ENCODE data around the gene DDX25.

DDX25 gene

GRCh38 chr11:125883375-125883774 is 20.9 kb upstream of the DDX25 start:
- Histone ChIP-seq H3K4me3 (ENCODE audit: low read length) (no peak overlapping the region), H3K36me3 (ENCODE audit: control insufficient read depth, insufficient read depth, low read length) (no peaks in the 10 kb centered on the region), H3K9me3 (ENCODE audit: control insufficient read depth, insufficient read depth, low read length) (no peaks in the 10 kb centered on the region), H3K4me1 (ENCODE audit: control insufficient read depth, insufficient read depth, low read length) (no peaks in the 10 kb centered on the region), H3K27ac (ENCODE audit: low read length) (no peak overlapping the region), H3K27me3 (ENCODE audit: control insufficient read depth, insufficient read depth, low read length) (no peaks in the 10 kb centered on the region)
- no peak for DNase-seq (ENCODE audit: low read depth, low spot score)
- WGBS (ENCODE audit: insufficient coverage, insufficient read length): no CpG with 5 or more reads among the region's 8 CpGs

DNA sequence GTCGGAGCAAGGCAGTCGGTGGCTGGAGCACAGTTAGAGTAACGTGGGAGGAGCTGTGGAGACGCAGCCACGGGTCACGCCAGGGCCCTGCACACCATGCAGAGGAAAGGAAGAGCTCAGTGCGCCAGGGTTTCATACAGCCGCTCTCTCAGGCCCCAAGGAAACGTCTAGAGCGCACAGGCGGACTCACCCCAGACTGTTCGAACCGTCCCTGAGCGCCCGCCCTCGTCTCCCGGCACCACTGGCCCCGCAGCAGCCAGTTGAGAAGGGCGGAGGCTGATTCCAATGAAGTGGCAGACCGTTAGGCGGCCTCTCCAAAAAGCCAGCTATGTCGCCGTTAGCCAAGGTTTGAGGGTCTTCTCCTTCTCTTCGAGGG is 17.3 kb upstream of the DDX25 start:
- Histone ChIP-seq H3K4me3 (ENCODE audit: low read length) (no peak overlapping the region), H3K9me3 (ENCODE audit: control insufficient read depth, insufficient read depth, low read length) (no peaks in the 10 kb centered on the region), H3K4me1 (ENCODE audit: control insufficient read depth, insufficient read depth, low read length) (no peaks in the 10 kb centered on the region), H3K36me3 (ENCODE audit: control insufficient read depth, insufficient read depth, low read length) (no peaks in the 10 kb centered on the region), H3K27me3 (ENCODE audit: control insufficient read depth, insufficient read depth, low read length) (no peaks in the 10 kb centered on the region), H3K27ac (ENCODE audit: low read length) (no peak overlapping the region)
- DNase-seq (ENCODE audit: low read depth, low spot score): no peak
- no CpG with 5 or more reads among the region's 24 CpGs for WGBS (ENCODE audit: insufficient coverage, insufficient read length)

- H3K9me3 ChIP-seq (ENCODE audit: control insufficient read depth, insufficient read depth, low read length): no peaks in the 10 kb centered on the region
- H3K4me1 ChIP-seq (ENCODE audit: control insufficient read depth, insufficient read depth, low read length): no peaks in the 10 kb centered on the region
- H3K36me3 ChIP-seq (ENCODE audit: control insufficient read depth, insufficient read depth, low read length): no peaks in the 10 kb centered on the region
- peak within 1 kb of the TSS; percentile 70 for H3K4me3 ChIP-seq (ENCODE audit: low read length)
- no peak for DNase-seq (ENCODE audit: low read depth, low spot score)
- no CpG with 5 or more reads among the region's 91 CpGs for WGBS (ENCODE audit: insufficient coverage, insufficient read length)
- no peaks in the 10 kb centered on the region for H3K27me3 ChIP-seq (ENCODE audit: control insufficient read depth, insufficient read depth, low read length)
- no peak within 1 kb of the TSS for H3K27ac ChIP-seq (ENCODE audit: low read length)
Measured at GRCh38 chr11:125887373-125888324, 16.7 kb upstream of the DDX25 start, which contains the start of gene HYLS1. TSS of gene HYLS1 (plus strand) at chr11:125887668. CDS start at chr11:125899369, 11,701 bp downstream.

DNA sequence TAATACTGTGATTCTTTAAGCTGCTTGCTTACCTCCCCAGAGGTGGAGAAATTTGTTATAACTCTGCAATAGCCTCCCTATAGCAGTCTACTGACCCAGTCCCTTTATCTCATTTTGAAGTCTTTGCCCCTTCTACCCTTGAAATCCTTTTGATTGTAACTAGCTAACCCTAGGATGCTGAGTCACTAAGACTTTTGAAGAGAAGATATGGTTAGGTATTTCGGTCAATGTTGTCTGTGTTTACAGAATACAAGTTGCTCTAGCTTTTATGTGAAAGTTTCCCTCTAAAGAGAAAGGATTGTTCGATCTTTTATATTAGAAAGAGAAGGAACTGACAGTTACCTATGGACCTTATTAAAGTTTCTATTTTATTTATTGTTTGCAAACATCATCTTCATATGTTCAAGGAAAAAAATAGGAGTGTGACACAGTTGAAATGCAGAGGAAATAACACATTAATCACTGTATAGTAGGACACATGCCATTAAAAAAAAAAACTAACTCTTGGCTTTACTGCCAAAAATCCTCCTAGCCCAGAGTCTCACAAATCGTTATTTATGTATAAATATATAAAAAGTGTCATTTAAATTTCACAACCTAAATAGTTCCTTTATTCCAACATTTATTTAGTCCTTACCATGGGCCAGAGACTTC is 13.7 kb upstream of the DDX25 start:
- WGBS (ENCODE audit: insufficient coverage, insufficient read length): no CpG with 5 or more reads among the region's 3 CpGs
- no peaks in the 10 kb centered on the region for H3K9me3 ChIP-seq (ENCODE audit: control insufficient read depth, insufficient read depth, low read length)
- no peak overlapping the region for H3K27ac ChIP-seq (ENCODE audit: low read length)
- no peak for DNase-seq (ENCODE audit: low read depth, low spot score)
- no peak overlapping the region for H3K4me3 ChIP-seq (ENCODE audit: low read length)
- H3K36me3 ChIP-seq (ENCODE audit: control insufficient read depth, insufficient read depth, low read length): peaks cover 3% of the 10 kb centered on the region; the same call in 1 of the 2 replicates
- H3K27me3 ChIP-seq (ENCODE audit: control insufficient read depth, insufficient read depth, low read length): no peaks in the 10 kb centered on the region
- H3K4me1 ChIP-seq (ENCODE audit: control insufficient read depth, insufficient read depth, low read length): no peaks in the 10 kb centered on the region

DNA sequence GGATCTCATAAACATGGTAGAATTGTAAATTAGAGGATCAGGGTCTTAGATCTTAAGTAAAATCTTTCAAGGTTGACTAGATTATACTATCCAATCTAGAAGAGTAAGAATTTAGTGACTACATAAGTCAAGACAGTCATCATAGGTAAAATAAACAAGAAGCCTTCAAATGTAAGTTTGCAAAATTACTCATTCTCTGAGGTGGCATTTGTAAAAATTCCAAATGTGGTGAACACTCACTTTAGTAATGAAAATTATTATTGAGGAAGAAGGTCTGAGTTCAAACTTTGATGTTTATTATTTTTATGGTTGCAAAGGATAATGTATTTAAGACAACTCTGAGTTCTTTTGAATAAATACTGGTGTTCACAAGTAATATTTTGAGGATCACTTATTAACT is 12.2 kb upstream of the DDX25 start:
- no peaks in the 10 kb centered on the region for H3K27me3 ChIP-seq (ENCODE audit: control insufficient read depth, insufficient read depth, low read length)
- H3K4me1 ChIP-seq (ENCODE audit: control insufficient read depth, insufficient read depth, low read length): no peaks in the 10 kb centered on the region
- H3K36me3 ChIP-seq (ENCODE audit: control insufficient read depth, insufficient read depth, low read length): peaks cover 3% of the 10 kb centered on the region; the same call in 1 of the 2 replicates
- no peaks in the 10 kb centered on the region for H3K9me3 ChIP-seq (ENCODE audit: control insufficient read depth, insufficient read depth, low read length)
- H3K4me3 ChIP-seq (ENCODE audit: low read length): no peak overlapping the region
- no peak for DNase-seq (ENCODE audit: low read depth, low spot score)
- H3K27ac ChIP-seq (ENCODE audit: low read length): no peak overlapping the region

DNA sequence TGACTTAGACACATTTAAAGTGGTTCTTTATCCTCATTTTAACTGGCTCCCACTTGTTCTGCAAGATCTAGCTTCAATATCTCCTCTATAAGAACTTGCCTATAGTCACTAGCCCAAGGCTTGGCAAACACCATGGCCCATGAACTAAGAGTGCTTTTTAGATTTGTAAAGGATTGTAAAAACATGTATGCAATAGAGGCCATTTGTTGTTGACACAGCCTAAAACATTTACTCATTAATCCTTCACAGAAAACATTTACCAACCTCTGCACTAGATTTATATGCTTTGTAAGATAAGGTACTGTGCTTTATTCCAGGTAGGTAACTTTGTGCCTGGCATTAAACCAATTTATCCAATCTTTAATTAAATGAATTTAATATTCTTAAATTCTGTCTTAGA is 11.3 kb upstream of the DDX25 start:
- no peak for DNase-seq (ENCODE audit: low read depth, low spot score)
- Histone ChIP-seq H3K36me3 (ENCODE audit: control insufficient read depth, insufficient read depth, low read length) (peaks cover 3% of the 10 kb centered on the region; the same call in 1 of the 2 replicates), H3K4me3 (ENCODE audit: low read length) (no peak overlapping the region), H3K27me3 (ENCODE audit: control insufficient read depth, insufficient read depth, low read length) (no peaks in the 10 kb centered on the region), H3K27ac (ENCODE audit: low read length) (no peak overlapping the region), H3K9me3 (ENCODE audit: control insufficient read depth, insufficient read depth, low read length) (no peaks in the 10 kb centered on the region), H3K4me1 (ENCODE audit: control insufficient read depth, insufficient read depth, low read length) (no peaks in the 10 kb centered on the region)

- Histone ChIP-seq H3K27me3 (ENCODE audit: control insufficient read depth, insufficient read depth, low read length) (peaks cover 8% of the 10 kb centered on the region; the same call in 1 of the 2 replicates), H3K4me3 (ENCODE audit: low read length) (no peak overlapping the region), H3K4me1 (ENCODE audit: control insufficient read depth, insufficient read depth, low read length) (no peaks in the 10 kb centered on the region), H3K27ac (ENCODE audit: low read length) (no peak overlapping the region), H3K9me3 (ENCODE audit: control insufficient read depth, insufficient read depth, low read length) (no peaks in the 10 kb centered on the region), H3K36me3 (ENCODE audit: control insufficient read depth, insufficient read depth, low read length) (no peaks in the 10 kb centered on the region; the same call in 1 of the 2 replicates)
- no CpG with 5 or more reads among the region's 6 CpGs for WGBS (ENCODE audit: insufficient coverage, insufficient read length)
- DNase-seq (ENCODE audit: low read depth, low spot score): no peak
Measured at GRCh38 chr11:125901872-125902271, 2.4 kb upstream of the DDX25 start.

GRCh38 chr11:125902277-125902926 is 1.9 kb upstream of the DDX25 start:
- Histone ChIP-seq H3K4me1 (ENCODE audit: control insufficient read depth, insufficient read depth, low read length) (no peaks in the 10 kb centered on the region), H3K9me3 (ENCODE audit: control insufficient read depth, insufficient read depth, low read length) (no peaks in the 10 kb centered on the region), H3K27me3 (ENCODE audit: control insufficient read depth, insufficient read depth, low read length) (peaks cover 8% of the 10 kb centered on the region; the same call in 1 of the 2 replicates), H3K27ac (ENCODE audit: low read length) (no peak overlapping the region), H3K36me3 (ENCODE audit: control insufficient read depth, insufficient read depth, low read length) (no peaks in the 10 kb centered on the region; the same call in 1 of the 2 replicates), H3K4me3 (ENCODE audit: low read length) (peak overlapping the region; percentile 78; the same call in 1 of the 2 replicates)
- no peak for DNase-seq (ENCODE audit: low read depth, low spot score)
- no CpG with 5 or more reads among the region's 20 CpGs for WGBS (ENCODE audit: insufficient coverage, insufficient read length)

DNA sequence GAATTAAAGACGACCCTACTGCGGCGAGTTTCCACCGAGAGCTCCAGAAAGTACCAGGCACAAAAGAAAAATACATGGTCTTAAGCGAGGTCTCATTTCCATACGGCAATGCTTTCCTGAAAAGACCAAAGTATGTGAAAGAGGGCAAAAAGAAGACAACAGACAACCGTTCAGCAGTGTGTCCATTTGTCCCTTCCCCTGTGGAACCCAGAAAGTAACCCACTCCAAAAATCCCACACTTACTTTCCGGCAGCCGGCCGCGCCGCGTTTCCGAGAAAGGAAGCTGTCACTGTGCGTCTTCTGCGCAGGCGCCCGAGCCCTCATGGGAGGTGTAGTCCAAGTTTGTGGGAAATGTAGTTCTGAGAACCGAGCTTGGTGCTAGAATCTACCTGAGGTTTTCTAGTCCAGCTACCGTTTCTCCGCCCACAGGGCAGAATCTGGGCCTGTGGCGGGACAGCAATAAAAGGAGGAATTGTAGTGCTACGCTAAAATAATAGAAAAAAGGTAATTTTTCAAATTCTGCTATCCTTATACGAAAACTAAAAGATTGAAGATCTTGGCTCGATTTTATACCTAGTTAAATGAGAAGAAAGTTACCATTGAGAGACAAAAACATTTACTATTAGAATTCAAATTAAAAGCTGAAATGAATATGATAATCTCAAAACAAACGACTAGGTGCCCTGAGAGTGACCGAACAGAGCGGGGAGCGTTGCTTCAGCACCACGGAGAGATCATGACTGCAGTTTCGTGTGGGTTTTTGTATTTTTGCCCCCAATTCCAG is 1.2 kb upstream of the DDX25 start, which contains the start of gene PUS3:
PUS3 (minus strand) TSS at position 280 of the 784 bp plus-strand sequence. CDS start 6,922 bp downstream, outside the sequence.
- Histone ChIP-seq H3K27me3 (ENCODE audit: control insufficient read depth, insufficient read depth, low read length) (peaks cover 8% of the 10 kb centered on the region; the same call in 1 of the 2 replicates), H3K27ac (ENCODE audit: low read length) (no peak within 1 kb of the TSS), H3K4me3 (ENCODE audit: low read length) (peak within 1 kb of the TSS; percentile 78; the same call in 1 of the 2 replicates), H3K4me1 (ENCODE audit: control insufficient read depth, insufficient read depth, low read length) (no peaks in the 10 kb centered on the region), H3K36me3 (ENCODE audit: control insufficient read depth, insufficient read depth, low read length) (no peaks in the 10 kb centered on the region; the same call in 1 of the 2 replicates), H3K9me3 (ENCODE audit: control insufficient read depth, insufficient read depth, low read length) (no peaks in the 10 kb centered on the region)
- DNase-seq (ENCODE audit: low read depth, low spot score): no peak
- WGBS (ENCODE audit: insufficient coverage, insufficient read length): no CpG with 5 or more reads among the region's 31 CpGs

Measured in iPS DF 6.9 (cell line).